NCI-H1105 (cell line): ENCODE measurements around the gene NSD2.
A peak's percentile ranks its signal among the peaks of the same experiment; 100 is the strongest.
"Not testable (repeated sequence)": the region's sequence is repeated elsewhere in the genome, so short reads cannot be mapped to it uniquely, and the experiment has no call there.

Experiments used
- DNase-seq: peaks from one replicate; lab custom pipeline; 2025; lab: John Stamatoyannopoulos, UW

NSD2 gene

DNA sequence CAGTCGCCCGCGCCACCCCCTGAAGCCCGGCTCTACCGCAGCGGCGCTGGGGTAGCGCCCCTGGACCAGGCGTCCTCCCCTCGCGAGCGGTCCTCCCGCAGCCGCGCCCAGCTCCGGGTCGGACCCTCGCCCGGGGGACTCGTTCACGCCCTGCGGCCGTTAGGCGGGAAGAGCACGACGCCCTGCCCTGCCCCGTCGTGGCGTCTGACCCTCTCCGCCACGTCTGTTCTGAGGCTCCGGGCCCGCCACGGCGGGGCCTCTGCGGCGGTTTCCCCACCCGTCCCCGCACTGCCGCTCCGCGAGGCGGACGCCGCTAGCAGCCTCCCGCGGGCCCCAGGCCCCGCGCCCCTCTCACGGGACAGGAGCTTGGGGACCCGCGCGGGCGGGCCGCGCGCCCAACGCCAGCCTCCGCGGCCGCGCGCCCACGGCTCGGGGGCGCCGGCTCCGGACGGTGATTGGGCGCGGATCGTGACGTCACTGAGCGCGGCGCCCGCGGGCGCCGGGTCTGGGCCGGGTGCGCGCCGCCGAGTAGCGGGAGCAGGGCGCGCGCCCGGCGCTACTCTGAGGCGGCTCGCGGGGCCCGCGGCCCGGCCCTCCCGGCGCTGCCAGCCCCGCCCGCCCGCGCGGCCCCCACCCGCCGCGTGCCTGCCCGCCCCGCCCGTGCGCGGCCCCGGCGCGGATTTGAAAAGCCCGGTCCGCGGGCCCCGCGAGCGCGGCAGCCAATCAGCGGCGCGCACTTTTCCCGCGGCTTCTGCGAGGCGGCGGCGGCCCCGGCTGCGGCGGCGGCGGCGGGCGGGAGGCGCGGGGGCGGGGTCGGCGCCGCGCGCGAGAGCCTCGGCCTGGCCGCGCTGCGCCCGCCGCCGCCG is at the start of gene NSD2:
Gene NSD2, plus strand, starts transcription at position 816 of the 866 bp plus-strand sequence. CDS start 29,262 bp downstream, outside the sequence.
- peak; percentile 82 for DNase-seq

GRCh38 chr4:1821679-1822567 is 49.3 kb upstream of the NSD2 start:
- no peak for DNase-seq

GRCh38 chr4:1822568-1823544 is 48.3 kb upstream of the NSD2 start:
- no peak for DNase-seq

GRCh38 chr4:1823545-1823932 is 47.7 kb upstream of the NSD2 start:
- DNase-seq, result no peak

DNA sequence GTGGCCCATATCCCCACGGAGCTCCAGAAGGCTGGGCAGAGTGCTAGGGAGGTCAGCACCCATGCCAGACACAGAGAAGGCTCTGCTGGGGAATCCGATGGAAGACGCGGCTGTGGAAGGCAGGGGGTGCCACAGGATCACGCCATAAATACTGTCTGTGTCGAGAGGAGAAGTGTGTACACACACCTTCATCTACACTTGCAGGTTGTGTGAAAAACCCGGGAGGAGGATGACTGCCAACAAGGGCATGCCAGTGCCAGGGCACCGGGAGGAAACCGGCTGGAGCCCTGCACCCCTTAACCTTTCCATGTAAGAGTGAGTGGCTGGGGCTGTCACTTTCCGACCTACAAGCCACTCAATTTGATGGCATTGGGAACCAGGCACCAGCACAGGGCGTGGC is 46.4 kb upstream of the NSD2 start:
- no peak for DNase-seq

DNA sequence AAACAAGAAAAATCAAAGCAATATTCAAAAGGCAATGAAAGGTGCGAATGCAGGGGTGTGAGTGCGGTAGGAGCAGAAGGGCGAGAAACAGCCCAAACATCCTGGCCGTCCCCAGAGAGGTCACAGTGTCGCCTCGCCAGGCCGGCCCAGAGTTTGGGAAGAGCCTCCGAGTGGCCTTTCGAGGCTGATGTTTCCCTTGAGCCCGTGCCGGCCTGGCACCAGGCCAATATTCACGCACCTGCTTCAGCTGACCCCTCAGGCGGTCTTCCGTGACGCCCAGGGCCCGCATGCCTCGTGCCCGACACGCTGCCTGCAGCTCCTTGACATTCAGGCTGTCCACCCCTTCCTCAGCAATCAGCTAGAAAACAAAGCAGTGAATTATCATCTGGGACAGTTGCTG is 45.9 kb upstream of the NSD2 start:
- DNase-seq, result no peak

GRCh38 chr4:1826531-1827350 is 44.5 kb upstream of the NSD2 start:
- no peak for DNase-seq

GRCh38 chr4:1830234-1830633 is 41.0 kb upstream of the NSD2 start:
- DNase-seq, result no peak

DNA sequence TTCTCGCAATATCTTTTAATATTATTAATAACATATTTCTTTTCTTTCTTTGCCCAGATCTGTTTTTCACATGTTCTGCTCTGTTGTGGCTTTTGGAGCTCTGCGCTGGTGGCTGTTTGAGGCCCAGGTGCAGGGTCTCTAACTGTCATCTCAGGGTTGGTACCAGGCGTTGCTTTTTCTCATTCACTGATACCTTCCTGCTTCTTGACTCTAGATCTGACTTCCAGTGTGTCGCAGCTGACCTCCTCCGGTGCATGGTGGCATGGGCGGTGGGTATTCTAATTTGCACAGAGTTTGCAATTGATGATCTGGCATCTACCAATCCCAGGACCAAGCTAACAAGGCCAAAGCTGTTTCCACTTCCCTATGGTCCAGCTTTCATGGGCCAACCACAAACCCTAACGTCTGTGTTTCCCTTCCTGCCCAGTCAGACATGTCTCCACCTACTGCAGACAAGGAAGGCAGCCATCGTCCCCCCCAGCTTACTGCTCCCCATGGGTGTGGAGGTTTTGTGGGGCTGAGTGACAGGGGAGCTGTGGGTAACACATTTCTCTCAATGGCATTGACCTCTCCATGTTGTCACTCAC is 40.5 kb upstream of the NSD2 start:
- no peak for DNase-seq

GRCh38 chr4:1831331-1831730 is 39.9 kb upstream of the NSD2 start:
- no peak for DNase-seq

DNA sequence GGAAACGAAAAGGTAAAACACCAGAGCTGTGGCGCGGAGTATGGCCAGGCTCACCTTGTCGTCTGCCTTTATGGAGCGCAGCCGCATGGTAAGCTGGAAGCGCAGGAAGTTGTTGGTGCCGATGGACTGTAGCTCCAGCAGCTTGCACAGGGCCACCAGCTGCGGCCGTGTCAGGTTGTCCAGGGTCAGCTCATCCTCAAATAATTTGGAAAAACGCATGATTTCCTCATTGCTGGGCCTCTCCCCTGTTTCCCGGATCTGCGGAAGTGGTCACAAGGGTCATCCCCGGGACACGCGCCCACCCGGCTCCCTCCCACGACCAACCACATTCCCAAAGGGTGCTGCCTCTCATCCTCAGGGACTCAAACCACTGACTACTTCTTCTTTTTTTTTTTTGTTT is 38.5 kb upstream of the NSD2 start:
- DNase-seq, result no peak

DNA sequence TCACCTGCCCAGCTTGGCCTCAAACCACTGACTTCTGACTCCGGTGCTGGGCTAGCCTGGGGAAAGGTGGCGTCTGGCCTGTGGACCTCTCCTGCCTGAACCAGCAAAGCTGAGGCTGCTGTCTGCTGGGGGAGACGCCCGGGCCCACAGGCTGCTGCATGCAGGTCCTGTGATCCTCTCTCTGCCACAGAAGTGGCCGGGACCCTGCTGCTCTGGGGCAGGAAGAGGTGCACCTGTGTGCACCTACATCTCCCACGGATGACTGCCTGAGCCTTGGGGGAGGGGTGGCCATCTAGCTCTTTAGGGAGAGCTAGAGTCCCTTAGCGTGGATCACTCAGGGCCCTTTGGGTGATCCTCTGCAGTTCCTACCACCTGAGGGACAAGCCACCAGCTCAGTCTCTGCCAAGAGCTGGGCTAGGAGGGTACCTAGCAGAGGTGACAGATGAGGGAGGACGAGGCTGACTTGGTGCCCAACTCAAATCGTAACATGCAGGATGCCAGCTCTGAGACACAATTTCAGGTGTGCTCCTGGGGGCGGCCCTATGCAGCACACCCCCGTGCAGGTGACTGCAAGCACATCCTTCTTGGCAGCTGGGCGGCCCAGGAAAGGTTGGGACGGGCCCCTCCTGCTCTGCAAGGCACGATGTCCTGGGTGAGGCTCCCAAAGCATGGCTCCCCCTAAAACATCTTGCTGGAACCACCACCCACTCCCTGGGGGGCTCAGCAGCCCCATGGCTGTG is 37.7 kb upstream of the NSD2 start:
- no peak for DNase-seq

DNA sequence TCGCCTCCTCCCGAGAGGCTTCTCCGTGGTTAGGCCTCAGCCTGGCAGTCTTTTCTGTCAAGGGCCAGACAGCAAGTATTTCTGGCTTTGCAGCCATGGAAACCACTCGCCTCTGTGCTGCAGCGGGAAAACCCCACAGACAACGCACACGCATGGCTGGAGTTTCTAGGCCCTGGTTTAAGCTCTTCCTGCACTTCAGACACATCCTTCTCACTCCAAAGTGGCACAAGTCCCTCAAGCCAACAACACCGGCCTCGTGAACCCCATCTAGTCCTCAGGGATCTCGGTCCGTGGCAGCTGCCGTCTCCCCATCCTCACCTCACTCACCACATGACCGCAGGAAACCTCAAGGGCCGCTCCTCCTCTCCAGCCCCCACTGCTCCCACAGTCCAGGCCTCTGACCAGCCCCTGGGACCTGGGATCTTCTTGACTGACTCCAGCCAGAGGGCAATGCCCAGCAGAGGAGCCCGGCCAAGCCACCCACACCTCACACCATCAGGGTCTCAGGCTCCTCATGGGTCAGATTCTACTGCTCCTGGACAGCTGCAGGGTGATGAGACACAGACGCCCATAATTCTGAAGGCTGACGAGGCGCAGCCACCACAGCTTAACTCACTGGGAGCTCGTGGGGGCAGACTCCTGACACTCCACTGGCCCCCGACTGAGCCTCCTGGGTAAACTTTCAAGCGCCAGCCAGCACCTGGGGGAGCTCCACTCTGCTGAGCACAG is 37.0 kb upstream of the NSD2 start:
- DNase-seq, result no peak

DNA sequence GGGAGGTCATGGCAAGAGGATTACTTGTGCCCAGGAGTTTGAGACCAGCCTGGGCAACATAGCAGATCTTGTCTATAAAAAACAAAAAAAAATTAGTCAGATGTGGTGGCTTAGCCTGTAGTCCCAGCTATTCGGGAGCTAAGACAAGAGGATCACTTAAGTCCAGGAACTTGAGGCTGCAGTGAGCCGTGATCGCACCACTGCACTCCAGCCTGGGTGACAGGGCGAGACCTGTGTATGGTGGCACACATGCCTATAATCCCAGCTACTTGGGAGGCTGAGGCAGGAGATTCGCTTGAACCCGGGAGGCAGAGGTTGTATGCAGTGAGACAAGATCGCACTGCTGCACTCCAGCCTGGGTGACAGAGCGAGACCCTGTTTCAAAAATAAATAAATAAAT is 35.4 kb upstream of the NSD2 start:
- DNase-seq, result not testable (repeated sequence)

- no peak for DNase-seq
Measured at GRCh38 chr4:1836650-1837049, 34.5 kb upstream of the NSD2 start.

DNA sequence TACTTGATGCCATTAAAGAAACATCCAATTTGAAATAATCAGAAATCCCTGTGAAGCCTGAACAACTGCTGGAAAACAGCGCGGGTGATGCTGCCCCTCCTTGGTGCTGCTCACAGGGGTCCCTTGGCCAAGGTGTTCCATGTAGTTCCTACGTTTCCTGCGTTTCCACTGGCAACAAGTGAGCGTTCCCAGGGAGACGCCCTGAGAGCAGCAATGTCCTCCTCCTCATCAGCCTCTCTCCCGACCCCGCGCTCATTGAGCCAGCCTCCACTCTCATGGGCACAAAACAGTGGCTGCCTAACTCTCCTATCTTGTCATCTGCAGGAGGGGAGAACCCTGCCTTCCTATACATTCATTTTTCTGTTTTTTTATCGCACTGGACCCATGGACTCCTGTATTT is 34.1 kb upstream of the NSD2 start:
- DNase-seq, result no peak

- no peak for DNase-seq
Measured at GRCh38 chr4:1839282-1839681, 31.9 kb upstream of the NSD2 start.

DNA sequence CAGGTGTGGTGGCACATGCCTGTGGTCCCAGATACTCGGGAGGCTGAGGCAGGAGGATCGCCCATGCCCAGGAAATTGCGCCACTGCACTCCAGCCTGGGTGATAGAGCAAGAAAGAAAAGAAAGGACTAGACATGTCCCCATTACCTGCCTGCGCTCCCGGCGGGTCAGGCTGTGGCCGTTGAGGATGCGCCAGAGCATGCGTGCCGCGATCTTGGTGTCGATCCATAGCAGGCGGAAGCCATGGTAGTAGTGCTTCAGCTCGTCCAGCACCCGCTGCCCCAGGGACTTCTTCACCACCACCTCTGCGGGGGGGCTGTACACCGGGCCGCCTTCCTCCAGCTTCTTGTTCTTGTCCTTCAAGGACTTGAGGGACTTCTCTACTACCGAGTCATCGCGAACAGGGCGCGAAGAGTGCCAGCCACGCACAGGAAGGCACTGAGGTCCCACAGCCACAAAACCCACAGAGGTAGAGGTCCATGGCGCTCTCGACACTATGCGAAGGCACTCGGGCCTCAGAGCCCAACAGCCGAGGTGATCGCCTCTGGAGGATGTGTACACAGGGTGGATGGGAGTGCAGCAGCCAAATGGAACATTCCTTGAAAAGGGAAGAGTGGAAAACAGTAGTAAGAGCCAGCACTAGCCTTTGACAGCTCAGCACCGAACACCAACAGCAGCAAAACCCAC is 29.8 kb upstream of the NSD2 start:
- no peak for DNase-seq

DNA sequence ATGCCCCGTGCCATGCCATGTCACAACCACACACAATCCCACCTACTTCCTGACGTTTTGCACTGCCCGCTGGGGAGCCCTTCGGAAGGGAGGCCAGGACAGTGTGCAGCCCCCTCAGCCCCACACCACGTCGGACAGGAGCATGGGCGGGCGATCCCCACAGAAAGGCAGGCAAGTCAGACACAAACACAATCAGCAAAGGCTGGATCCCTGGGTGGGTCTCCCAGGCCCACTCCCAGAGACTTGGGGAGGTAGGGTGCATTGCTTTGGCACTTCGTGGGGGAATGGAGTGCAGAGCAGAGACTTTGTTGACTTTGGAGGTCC is 29.3 kb upstream of the NSD2 start:
- no peak for DNase-seq
